SK-N-MC (cell line): ENCODE results near the gene CD63.

Experiments
- DNase-seq: peaks from one replicate; pipeline ENCODE4 v3.0.0-alpha.2; 2011; ENCODE audit warnings: low read depth, low spot score
- H3K27ac ChIP-seq: fragments of 200-600 bp; sonication (generic); 2 replicates; pipeline ENCODE4 v1.5.1; 2016; ENCODE audit warnings: mixed run types
- H3K36me3 ChIP-seq: fragments of 200-600 bp; sonication (generic); 2 replicates; pipeline ENCODE4 v1.6.1; 2017; ENCODE audit warnings: antibody characterized with exemption, low read length, mixed read lengths; ENCODE audit not compliant: insufficient read depth
- H3K4me3 ChIP-seq: fragments of 200-600 bp; sonication (generic); 2 replicates; pipeline ENCODE4 v1.5.1; 2016
- H3K9ac ChIP-seq: fragments of 200-600 bp; sonication (generic); 2 replicates; pipeline ENCODE4 v1.8.0; 2017; ENCODE audit warnings: mixed run types, mixed read lengths; ENCODE audit not compliant: insufficient read length
- H3K9me3 ChIP-seq: fragments of 200-600 bp; sonication (generic); 2 replicates; pipeline ENCODE4 v1.6.1; 2017; ENCODE audit warnings: low read depth, mild to moderate bottlenecking, antibody characterized with exemption, low read length, moderate library complexity, mixed read lengths
- EZH2 ChIP-seq: fragments of 200-600 bp; sonication (generic); IDR thresholded peaks from one replicate; pipeline ENCODE4 v1.6.1; 2017; ENCODE audit warnings: antibody characterized with exemption
- FOXP2 ChIP-seq: optimal IDR thresholded peaks from 2 replicates; pipeline ENCODE3; 2011; ENCODE audit warnings: mild to moderate bottlenecking, moderate library complexity; ENCODE audit not compliant: insufficient read depth; ENCODE audit errors: extremely low read length, control extremely low read depth
- POLR2AphosphoS5 ChIP-seq: IDR thresholded peaks from 2 replicates; pipeline ENCODE4 v1.6.1; 2012; ENCODE audit warnings: mild to moderate bottlenecking, low read depth, low read length, borderline replicate concordance

Gene CD63

DNA sequence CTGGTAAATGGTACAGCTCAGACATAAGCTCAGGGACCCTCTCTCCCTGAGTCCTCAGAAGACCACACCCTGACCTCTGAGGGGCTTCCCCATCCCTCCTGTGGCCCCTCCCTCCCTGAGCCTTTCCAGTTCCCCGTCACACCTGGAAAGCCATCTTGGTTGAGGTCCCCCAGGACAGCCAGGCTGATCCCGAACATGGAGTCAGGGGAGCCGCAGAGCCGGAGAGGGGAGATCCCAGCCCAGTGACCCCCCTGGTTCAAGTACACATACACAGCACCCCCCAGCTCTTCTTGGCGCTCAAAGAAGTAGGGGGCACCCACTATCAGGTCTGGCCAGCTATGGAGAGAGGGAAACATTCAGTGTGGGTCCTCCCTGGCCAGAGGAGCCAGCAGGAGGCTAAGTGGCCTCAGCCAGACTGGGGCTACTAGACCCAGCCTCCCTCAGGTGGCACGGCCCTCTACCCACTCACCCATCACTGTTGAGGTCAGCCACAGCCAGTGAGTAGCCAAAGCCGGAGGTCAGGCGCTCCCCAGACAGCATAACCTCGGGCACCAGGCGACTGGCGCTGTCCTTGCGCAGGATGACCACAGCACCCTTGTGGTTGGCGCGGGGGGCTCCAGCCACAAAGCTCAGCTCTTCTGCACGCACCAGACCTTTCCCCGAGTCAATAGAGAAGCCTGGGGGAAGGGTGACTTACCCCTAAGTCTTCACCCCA, 30.4 kb downstream of the CD63 start:
- Histone ChIP-seq H3K9ac (no peak overlapping the region), H3K27ac (no peak overlapping the region), H3K36me3 (no peaks in the 10 kb centered on the region), H3K9me3 (no peaks in the 10 kb centered on the region), H3K4me3 (no peak overlapping the region)
- no peak for DNase-seq
- no peak for TF ChIP-seq POLR2AphosphoS5
- no peak for TF ChIP-seq FOXP2
- TF ChIP-seq EZH2: no peak

- no peaks in the 10 kb centered on the region for H3K36me3 ChIP-seq
- H3K27ac ChIP-seq: no peak overlapping the region
- H3K9ac ChIP-seq: no peak overlapping the region
- no peaks in the 10 kb centered on the region for H3K9me3 ChIP-seq
- H3K4me3 ChIP-seq: no peak overlapping the region
- DNase-seq: no peak
- TF ChIP-seq POLR2AphosphoS5 (no peak), EZH2 (no peak), FOXP2 (no peak)
These were observed 31.1 kb downstream of the CD63 start for GRCh38 chr12:55697686-55698085.

- no peak for TF ChIP-seq EZH2
- no peak for TF ChIP-seq POLR2AphosphoS5
- no peak for TF ChIP-seq FOXP2
These were observed 31.9 kb downstream of the CD63 start for GRCh38 chr12:55696796-55697462.

DNA sequence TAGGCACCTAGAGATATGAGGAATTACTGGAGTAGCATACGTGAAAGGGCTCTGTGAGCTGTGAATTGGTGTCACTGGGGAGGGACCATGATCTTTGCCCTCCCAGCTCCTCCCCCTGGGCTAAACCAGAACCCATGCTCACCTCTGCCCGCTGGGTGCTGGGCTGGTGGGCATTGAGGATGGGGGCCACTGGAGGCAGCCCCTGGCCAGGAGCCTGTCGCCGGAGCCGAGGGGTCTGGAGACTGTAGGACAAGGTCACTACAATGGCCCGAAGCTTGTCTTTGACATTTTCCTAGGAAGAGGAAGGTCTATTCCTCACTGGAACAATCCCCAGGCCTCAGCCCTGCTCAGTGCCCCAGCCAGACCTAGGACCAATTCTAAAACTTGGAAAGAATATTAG, 32.7 kb downstream of the CD63 start:
- Histone ChIP-seq H3K27ac (no peak overlapping the region), H3K9me3 (no peaks in the 10 kb centered on the region), H3K9ac (no peak overlapping the region), H3K4me3 (no peak overlapping the region), H3K36me3 (no peaks in the 10 kb centered on the region)
- TF ChIP-seq EZH2 (no peak), FOXP2 (no peak), POLR2AphosphoS5 (no peak)
- no peak for DNase-seq

More at GRCh38 chr12:55696796-55697462, 31.9 kb downstream of the CD63 start:
- H3K36me3 ChIP-seq: no peaks in the 10 kb centered on the region
- H3K9ac ChIP-seq: no peak overlapping the region
- H3K4me3 ChIP-seq: no peak overlapping the region
- no peak for DNase-seq
- no peaks in the 10 kb centered on the region for H3K9me3 ChIP-seq
- H3K27ac ChIP-seq: no peak overlapping the region

DNA sequence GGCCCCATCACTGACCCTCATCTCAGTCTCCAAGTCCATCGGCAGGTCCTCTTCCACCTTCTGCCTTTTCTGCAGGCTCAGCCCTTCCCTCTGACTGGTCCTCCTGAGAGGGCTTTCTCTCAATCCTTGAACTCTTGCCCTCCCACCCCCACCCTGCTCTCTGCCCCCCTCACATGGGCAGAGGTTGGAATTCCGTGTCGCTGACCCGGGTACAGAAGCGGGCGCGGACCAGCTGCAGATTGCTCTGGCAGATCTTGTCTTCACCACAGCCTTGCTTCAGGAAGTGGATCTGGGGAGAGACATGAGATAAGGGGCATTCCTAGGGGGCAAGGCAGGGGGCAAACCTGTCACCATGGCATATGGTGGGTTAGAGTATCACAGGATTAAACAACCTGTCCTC, 33.5 kb downstream of the CD63 start:
- DNase-seq: no peak
- Histone ChIP-seq H3K27ac (no peak overlapping the region), H3K36me3 (no peaks in the 10 kb centered on the region), H3K9me3 (no peaks in the 10 kb centered on the region), H3K9ac (no peak overlapping the region), H3K4me3 (no peak overlapping the region)
- no peak for TF ChIP-seq POLR2AphosphoS5
- TF ChIP-seq EZH2: no peak
- TF ChIP-seq FOXP2: no peak

- no peak for DNase-seq
- H3K27ac ChIP-seq: no peak overlapping the region
- no peaks in the 10 kb centered on the region for H3K36me3 ChIP-seq
- no peak overlapping the region for H3K9ac ChIP-seq
- H3K9me3 ChIP-seq: no peaks in the 10 kb centered on the region
- TF ChIP-seq EZH2: no peak
- TF ChIP-seq FOXP2: no peak
- no peak for TF ChIP-seq POLR2AphosphoS5
- H3K4me3 ChIP-seq: no peak overlapping the region
These were observed 34.2 kb downstream of the CD63 start for GRCh38 chr12:55694651-55695050.

GRCh38 chr12:55694188-55694515, 34.7 kb downstream of the CD63 start:
- DNase-seq: no peak
- TF ChIP-seq POLR2AphosphoS5: no peak
- TF ChIP-seq FOXP2: no peak
- no peak for TF ChIP-seq EZH2
- no peak overlapping the region for H3K4me3 ChIP-seq
- no peaks in the 10 kb centered on the region for H3K9me3 ChIP-seq
- no peaks in the 10 kb centered on the region for H3K36me3 ChIP-seq
- no peak overlapping the region for H3K9ac ChIP-seq
- no peak overlapping the region for H3K27ac ChIP-seq

DNA sequence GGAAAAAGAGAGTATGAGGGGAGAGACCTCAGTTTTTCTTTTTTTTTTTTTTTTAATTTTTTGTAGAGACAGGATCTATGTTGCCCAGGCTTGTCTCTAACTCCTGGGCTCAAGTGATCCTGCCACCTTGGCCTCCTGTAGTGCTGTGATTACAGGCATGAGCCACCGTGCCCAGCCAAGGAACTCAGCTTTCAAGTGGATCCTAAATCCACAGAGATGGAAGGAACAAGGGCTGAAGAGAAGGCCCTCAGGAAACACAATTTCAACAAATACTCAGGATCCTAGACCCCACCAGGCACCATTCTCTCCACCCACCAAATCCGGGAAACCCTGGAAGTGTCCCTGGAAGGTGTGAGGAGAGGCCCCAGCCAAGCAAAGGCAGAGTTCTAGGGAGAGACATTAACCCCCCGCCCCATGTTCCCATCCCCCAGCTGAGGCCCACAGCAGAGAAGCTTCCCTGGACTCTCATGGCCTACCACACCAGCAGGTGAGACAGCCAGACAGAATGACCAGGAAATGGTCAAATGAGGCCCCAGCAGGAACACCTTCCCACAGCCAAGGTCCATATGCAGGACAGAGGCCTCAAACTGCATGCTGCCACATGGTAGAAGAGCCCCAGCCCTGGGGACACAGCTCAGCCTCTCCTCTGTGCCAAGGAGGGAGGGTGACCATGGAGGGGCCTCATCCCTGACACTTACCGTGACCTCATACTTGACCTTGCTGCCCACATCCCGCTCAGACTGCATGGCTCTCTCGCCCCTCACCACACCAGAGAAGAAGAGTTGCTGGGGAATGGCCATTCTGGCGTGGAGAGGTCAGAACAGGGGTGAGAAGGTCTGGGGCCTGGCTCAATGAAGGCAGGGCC, 35.3 kb downstream of the CD63 start:
- TF ChIP-seq EZH2 (no peak), POLR2AphosphoS5 (no peak), FOXP2 (no peak)
- Histone ChIP-seq H3K9me3 (no peaks in the 10 kb centered on the region), H3K9ac (no peak overlapping the region), H3K27ac (no peak overlapping the region), H3K4me3 (no peak overlapping the region), H3K36me3 (no peaks in the 10 kb centered on the region)
- DNase-seq: no peak

GRCh38 chr12:55692631-55693322, 36.0 kb downstream of the CD63 start:
- no peaks in the 10 kb centered on the region for H3K36me3 ChIP-seq
- no peaks in the 10 kb centered on the region for H3K9me3 ChIP-seq
- H3K9ac ChIP-seq: no peak overlapping the region
- TF ChIP-seq EZH2: no peak
- no peak for TF ChIP-seq FOXP2
- no peak for TF ChIP-seq POLR2AphosphoS5
- H3K27ac ChIP-seq: no peak overlapping the region
- H3K4me3 ChIP-seq: no peak overlapping the region
- no peak for DNase-seq
